ENCODE results near the gene POLR3K.
"Not testable (repeated sequence)": the region's sequence is repeated elsewhere in the genome, so short reads cannot be mapped to it uniquely, and the experiment has no call there.

POLR3K gene

GRCh38 chr16:42069-42457, 11.3 kb downstream of the POLR3K start:
- DNase-seq = no peak

GRCh38 chr16:41439-42068, 11.9 kb downstream of the POLR3K start:
- no peak for DNase-seq

GRCh38 chr16:38941-39892, 14.2 kb downstream of the POLR3K start:
- no peak for DNase-seq

- not testable (repeated sequence) for DNase-seq
These were observed 15.2 kb downstream of the POLR3K start for GRCh38 chr16:38206-38605.

GRCh38 chr16:37511-37910, 15.9 kb downstream of the POLR3K start:
- DNase-seq = no peak

- DNase-seq = no peak
These were observed 16.9 kb downstream of the POLR3K start for GRCh38 chr16:36336-36984.

GRCh38 chr16:35678-36305, 17.6 kb downstream of the POLR3K start:
- no peak for DNase-seq

GRCh38 chr16:35011-35677, 18.3 kb downstream of the POLR3K start:
- no peak for DNase-seq

- no peak for DNase-seq
These were observed 18.8 kb downstream of the POLR3K start for GRCh38 chr16:34648-34987.

- no peak for DNase-seq
These were observed 19.3 kb downstream of the POLR3K start for GRCh38 chr16:33877-34647.

GRCh38 chr16:33154-33876, 20.1 kb downstream of the POLR3K start:
- not testable (repeated sequence) for DNase-seq

GRCh38 chr16:30627-31026, 22.8 kb downstream of the POLR3K start:
- DNase-seq = not testable (repeated sequence)

GRCh38 chr16:25926-26348, 27.5 kb downstream of the POLR3K start:
- not testable (repeated sequence) for DNase-seq

- DNase-seq = not testable (repeated sequence)
These were observed 29.3 kb downstream of the POLR3K start for GRCh38 chr16:24151-24550.

- not testable (repeated sequence) for DNase-seq
These were observed 32.5 kb downstream of the POLR3K start for GRCh38 chr16:20886-21285.

GRCh38 chr16:17062-17765, 36.2 kb downstream of the POLR3K start:
- not testable (repeated sequence) for DNase-seq

GRCh38 chr16:10772-11171, 42.6 kb downstream of the POLR3K start:
- not testable (repeated sequence) for DNase-seq

- no peak for DNase-seq
These were observed 43.3 kb downstream of the POLR3K start for GRCh38 chr16:9903-10665.

All from 8988T (cell line).